Left ventricle myocardium inferior (tissue), 1 donor: Measurements from ENCODE around the gene PGAM4. TPM values are rescaled to one million over a fixed set of nuclear protein-coding genes. Genes with fewer than 3 reads are reported as not detected.
"Not testable (repeated sequence)": the region's sequence is repeated elsewhere in the genome, so short reads cannot be mapped to it uniquely, and the experiment has no call there.

Experiments
- DNase-seq: peaks from one replicate; pipeline ENCODE4 v3.0.0-alpha.2; 2020
- H3K27ac ChIP-seq: fragments of 200-600 bp; replicated peaks from 2 replicates; pipeline ENCODE4 v1.8.0; 2021
- H3K27me3 ChIP-seq: fragments of 200-600 bp; 2 replicates; pipeline ENCODE4 v1.8.0; 2021; ENCODE audit warnings: low read depth
- H3K36me3 ChIP-seq: fragments of 200-600 bp; 2 replicates; pipeline ENCODE4 v1.8.0; 2021
- H3K4me1 ChIP-seq: fragments of 200-600 bp; 2 replicates; pipeline ENCODE4 v1.8.0; 2021
- H3K4me3 ChIP-seq: fragments of 200-600 bp; 2 replicates; pipeline ENCODE4 v1.8.0; 2021; ENCODE audit warnings: mild to moderate bottlenecking, moderate library complexity
- H3K9me3 ChIP-seq: fragments of 200-600 bp; replicated peaks from 2 replicates; pipeline ENCODE4 v1.8.0; 2021
- CTCF ChIP-seq: fragments of 200-600 bp; IDR thresholded peaks from 2 replicates; pipeline ENCODE4 v1.8.0; 2021; ENCODE audit warnings: antibody characterized with exemption, mild to moderate bottlenecking, borderline replicate concordance
- intact Hi-C: fragments of 100-400 bp; cut with micrococcal nuclease; formaldehyde crosslinking; loops from one replicate; pipeline ENCODE4 v1.11.0; 2022
- total RNA-seq: library from RNA; stranded (reverse); fragmentation: NEBNext Ultra II Directional; extraction: Animal tissue kit (Norgen Biotek cat#: 25700); gene quantifications from one replicate; pipeline ENCODE4 v1.2.1, GENCODE V29; 2021
- donor health status: DM: no; HTN: yes; CAD: no; lungs with severe emphysema.

Gene PGAM4
- total RNA-seq, 1 donor from 2014 or later = not detected

- H3K4me3 ChIP-seq = no peak overlapping the region
- H3K4me1 ChIP-seq = peaks cover 3% of the 10 kb centered on the region
- no peaks in the 10 kb centered on the region for H3K27me3 ChIP-seq
- no peak overlapping the region for H3K27ac ChIP-seq
- no peak for TF ChIP-seq CTCF
- DNase-seq = no peak
- no peaks in the 10 kb centered on the region for H3K36me3 ChIP-seq
- intact Hi-C loops = no loop called here
- H3K9me3 ChIP-seq = no peaks in the 10 kb centered on the region
Observed at GRCh38 chrX:77945910-77946545, 23.4 kb downstream of the PGAM4 start.

- H3K9me3 ChIP-seq, H3K4me1 ChIP-seq, intact Hi-C loops, DNase-seq, H3K27ac ChIP-seq, H3K36me3 ChIP-seq, H3K4me3 ChIP-seq, H3K27me3 ChIP-seq: not testable (repeated sequence)
Observed at GRCh38 chrX:77945031-77945430, 24.4 kb downstream of the PGAM4 start.

GRCh38 chrX:77938083-77938680 lies 31.3 kb downstream of the PGAM4 start:
- TF ChIP-seq CTCF = no peak
- intact Hi-C loops = no loop called here
- Histone ChIP-seq H3K9me3 (no peaks in the 10 kb centered on the region), H3K27ac (no peak overlapping the region), H3K4me3 (no peak overlapping the region), H3K4me1 (no peaks in the 10 kb centered on the region), H3K27me3 (no peaks in the 10 kb centered on the region), H3K36me3 (no peaks in the 10 kb centered on the region)
- no peak for DNase-seq

- H3K9me3 ChIP-seq = no peaks in the 10 kb centered on the region
- H3K27me3 ChIP-seq = no peaks in the 10 kb centered on the region
- no peak overlapping the region for H3K4me3 ChIP-seq
- no peak for DNase-seq
- H3K36me3 ChIP-seq = no peaks in the 10 kb centered on the region
- TF ChIP-seq CTCF = no peak
- H3K27ac ChIP-seq = no peak overlapping the region
- intact Hi-C loops = no loop called here
- no peaks in the 10 kb centered on the region for H3K4me1 ChIP-seq
Observed at GRCh38 chrX:77937291-77937690, 32.1 kb downstream of the PGAM4 start.

GRCh38 chrX:77936299-77936698 lies 33.1 kb downstream of the PGAM4 start:
- Histone ChIP-seq H3K4me3 (no peak overlapping the region), H3K36me3 (no peaks in the 10 kb centered on the region), H3K9me3 (no peaks in the 10 kb centered on the region), H3K4me1 (no peaks in the 10 kb centered on the region), H3K27ac (no peak overlapping the region), H3K27me3 (no peaks in the 10 kb centered on the region)
- intact Hi-C loops = no loop called here
- DNase-seq = no peak
- TF ChIP-seq CTCF = no peak

GRCh38 chrX:77935886-77936285 lies 33.6 kb downstream of the PGAM4 start:
- Histone ChIP-seq H3K27me3 (no peaks in the 10 kb centered on the region), H3K27ac (no peak overlapping the region), H3K4me1 (no peaks in the 10 kb centered on the region), H3K36me3 (no peaks in the 10 kb centered on the region), H3K4me3 (no peak overlapping the region), H3K9me3 (no peaks in the 10 kb centered on the region)
- intact Hi-C loops = no loop called here
- DNase-seq = no peak
- no peak for TF ChIP-seq CTCF
